ENCODE measurements around the gene RABL3.
"Not testable (repeated sequence)": the region's sequence is repeated elsewhere in the genome, so short reads cannot be mapped to it uniquely, and the experiment has no call there.

The RABL3 gene

DNA sequence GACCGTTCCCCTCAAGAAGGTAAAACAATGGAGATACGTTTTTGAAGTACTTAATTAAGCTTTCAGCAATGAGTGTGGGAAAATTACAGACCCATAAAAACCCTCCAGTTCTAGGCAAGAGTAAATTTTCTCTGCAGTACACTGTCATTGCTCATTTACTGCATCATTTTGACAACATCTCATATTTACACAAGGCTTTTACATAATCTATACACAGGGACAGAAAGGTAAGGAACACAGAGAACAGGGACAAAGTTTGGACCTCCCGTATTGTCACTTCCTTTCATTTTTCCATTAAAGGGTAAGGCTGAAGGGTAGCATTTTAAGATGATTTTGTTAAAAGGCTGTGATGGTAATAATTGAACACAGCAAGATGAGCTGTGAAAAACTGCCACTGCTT, 52.9 kb downstream of the RABL3 start:
- no peak for TF ChIP-seq JUND (IDR thresholded peaks at IDR 0.05; ENCODE audit: low read depth)
- DNase-seq (ENCODE audit: low read depth in 1 of 2, low spot score in 1 of 2) = no peak
- in situ Hi-C loops (cut with HindIII; ENCODE audit: low pct_unique_long_range_greater_than_20kb, low sequenced_read_pairs) = no loop called here

DNA sequence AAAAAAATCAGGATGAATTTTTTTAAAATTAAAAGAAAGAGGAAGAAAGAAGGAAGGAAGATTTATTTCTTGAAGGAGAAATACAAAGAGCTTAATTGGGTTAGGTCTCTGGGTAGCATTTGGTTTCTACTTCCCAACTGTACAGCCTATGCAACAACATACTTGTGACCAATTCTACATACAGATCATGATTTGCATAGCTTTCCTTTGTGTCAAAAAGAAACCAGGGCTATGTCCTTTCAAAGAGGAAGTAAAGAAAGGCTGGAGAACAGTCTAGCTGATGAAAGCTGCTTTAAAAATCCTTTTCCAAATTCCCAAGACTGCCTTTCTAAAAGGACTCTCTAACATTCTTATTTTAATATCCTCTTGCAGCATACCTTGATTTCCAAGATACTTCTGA, 54.2 kb downstream of the RABL3 start:
- DNase-seq (ENCODE audit: low read depth in 1 of 2, low spot score in 1 of 2) = no peak
- no peak for TF ChIP-seq JUND (IDR thresholded peaks at IDR 0.05; ENCODE audit: low read depth)
- in situ Hi-C loops (cut with HindIII; ENCODE audit: low pct_unique_long_range_greater_than_20kb, low sequenced_read_pairs) = no loop called here

GRCh38 chr3:120685411-120685810, 56.9 kb downstream of the RABL3 start:
- in situ Hi-C loops (cut with HindIII; ENCODE audit: low pct_unique_long_range_greater_than_20kb, low sequenced_read_pairs) = no loop called here
- no peak for TF ChIP-seq JUND (IDR thresholded peaks at IDR 0.05; ENCODE audit: low read depth)
- no peak for DNase-seq (ENCODE audit: low read depth in 1 of 2, low spot score in 1 of 2)

- TF ChIP-seq JUND (IDR thresholded peaks at IDR 0.05; ENCODE audit: low read depth) = no peak
- in situ Hi-C loops (cut with HindIII; ENCODE audit: low pct_unique_long_range_greater_than_20kb, low sequenced_read_pairs) = no loop called here
- DNase-seq (ENCODE audit: low read depth in 1 of 2, low spot score in 1 of 2) = no peak
Observed at GRCh38 chr3:120684896-120685295, 57.4 kb downstream of the RABL3 start.

DNA sequence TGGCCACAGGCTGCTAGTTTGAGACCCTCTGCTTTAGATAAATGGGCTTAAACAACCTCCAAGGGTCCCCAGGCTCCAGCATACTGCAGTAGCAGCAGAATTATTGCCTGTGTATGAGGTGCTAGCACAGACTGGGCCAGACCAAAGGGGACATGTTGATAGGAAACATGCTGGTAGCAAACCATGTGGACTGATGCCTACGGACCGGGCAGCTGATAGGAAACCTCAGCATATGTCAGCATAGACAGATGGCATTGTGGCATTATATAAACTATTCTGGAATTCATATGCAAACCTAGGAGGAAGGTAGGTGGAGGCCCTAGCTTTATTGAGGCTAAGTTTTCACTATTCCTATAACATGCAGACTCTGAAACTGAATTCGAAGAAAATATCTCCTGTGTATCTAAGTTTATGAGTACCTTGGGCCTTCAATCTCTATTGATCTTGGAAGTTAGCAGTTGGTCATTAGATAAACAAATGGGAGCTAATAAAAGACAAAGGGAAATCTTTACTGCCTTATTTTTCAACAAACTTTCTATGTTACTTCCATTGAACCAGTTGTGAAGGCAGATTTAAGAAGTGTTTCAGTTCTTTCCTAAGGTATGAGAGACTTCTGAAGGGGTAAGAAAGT, 58.5 kb downstream of the RABL3 start:
- no peak for DNase-seq (ENCODE audit: low read depth in 1 of 2, low spot score in 1 of 2)
- TF ChIP-seq JUND (IDR thresholded peaks at IDR 0.05; ENCODE audit: low read depth) = no peak
- in situ Hi-C loops (cut with HindIII; ENCODE audit: low pct_unique_long_range_greater_than_20kb, low sequenced_read_pairs) = no loop called here

GRCh38 chr3:120683213-120683612, 59.1 kb downstream of the RABL3 start:
- no peak for TF ChIP-seq JUND (IDR thresholded peaks at IDR 0.05; ENCODE audit: low read depth)
- in situ Hi-C loops (cut with HindIII; ENCODE audit: low pct_unique_long_range_greater_than_20kb, low sequenced_read_pairs) = no loop called here

DNA sequence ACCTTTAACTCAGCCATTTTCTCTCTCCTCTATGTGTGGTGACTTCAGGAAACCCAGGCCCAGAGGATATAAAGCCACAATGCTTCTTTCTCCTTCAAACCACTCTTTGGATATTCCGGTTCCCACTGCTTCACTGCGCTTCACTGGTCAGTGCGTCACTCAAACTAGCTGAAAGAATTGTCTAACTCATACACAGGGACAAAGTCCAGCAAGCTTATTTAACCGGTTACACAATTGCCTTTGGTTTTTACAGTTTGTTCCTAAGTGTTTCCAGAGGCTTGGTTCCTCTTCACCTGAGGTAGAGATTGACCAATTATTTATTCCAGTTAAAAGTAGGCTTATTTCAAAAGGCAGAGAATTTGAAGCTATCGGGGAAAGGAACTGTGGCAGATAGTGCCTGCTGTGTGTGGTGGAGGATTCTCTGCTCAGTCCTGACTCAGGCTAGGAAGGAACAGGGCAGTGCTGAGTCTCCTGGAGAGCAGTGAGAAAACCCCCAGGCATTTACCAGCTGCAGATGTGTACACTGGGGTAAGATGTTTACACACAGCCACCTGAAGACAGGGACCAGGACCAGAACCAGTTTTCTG, 60.1 kb downstream of the RABL3 start, which contains the start of gene HGD:
Gene HGD, minus strand, starts transcription at position 145 of the 587 bp plus-strand sequence. Its CDS starts 128 bp downstream, at position 17.
- DNase-seq (ENCODE audit: low read depth in 1 of 2, low spot score in 1 of 2) = peak in 1 of 2 experiments; percentile 72
- in situ Hi-C loops (cut with HindIII; ENCODE audit: low pct_unique_long_range_greater_than_20kb, low sequenced_read_pairs) = no loop called here
- TF ChIP-seq JUND (IDR thresholded peaks at IDR 0.05; ENCODE audit: low read depth) = no peak

More at GRCh38 chr3:120683213-120683612, 59.1 kb downstream of the RABL3 start:
- DNase-seq (ENCODE audit: low read depth in 1 of 2, low spot score in 1 of 2) = no peak

DNA sequence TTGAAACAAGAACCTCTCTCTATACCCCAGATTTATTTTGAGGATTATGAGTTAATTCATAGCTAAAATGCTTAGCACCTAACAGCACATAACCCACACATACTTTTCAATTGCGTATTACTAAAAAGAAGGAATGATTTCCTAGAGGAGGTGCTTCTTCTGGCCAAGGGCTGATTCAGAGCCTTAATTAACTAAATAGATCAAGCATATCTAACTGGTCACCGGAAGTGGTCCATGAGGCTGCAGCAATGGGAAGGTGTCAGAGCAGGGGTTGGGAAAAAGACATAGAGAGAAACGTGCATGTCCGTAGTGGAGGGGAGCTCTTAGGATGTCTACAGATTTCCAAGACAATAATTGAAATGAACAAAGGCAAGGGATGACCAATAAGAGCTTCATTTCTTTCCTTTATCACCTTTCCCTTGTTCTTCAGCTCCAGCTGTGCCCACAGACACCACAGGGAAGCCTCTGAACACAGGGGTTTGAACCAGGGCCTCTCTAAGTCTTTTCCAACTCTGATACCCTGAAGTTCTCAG, 60.7 kb downstream of the RABL3 start:
- TF ChIP-seq JUND (IDR thresholded peaks at IDR 0.05; ENCODE audit: low read depth) = no peak
- in situ Hi-C loops (cut with HindIII; ENCODE audit: low pct_unique_long_range_greater_than_20kb, low sequenced_read_pairs) = no loop called here
- no peak for DNase-seq (ENCODE audit: low read depth in 1 of 2, low spot score in 1 of 2)

DNA sequence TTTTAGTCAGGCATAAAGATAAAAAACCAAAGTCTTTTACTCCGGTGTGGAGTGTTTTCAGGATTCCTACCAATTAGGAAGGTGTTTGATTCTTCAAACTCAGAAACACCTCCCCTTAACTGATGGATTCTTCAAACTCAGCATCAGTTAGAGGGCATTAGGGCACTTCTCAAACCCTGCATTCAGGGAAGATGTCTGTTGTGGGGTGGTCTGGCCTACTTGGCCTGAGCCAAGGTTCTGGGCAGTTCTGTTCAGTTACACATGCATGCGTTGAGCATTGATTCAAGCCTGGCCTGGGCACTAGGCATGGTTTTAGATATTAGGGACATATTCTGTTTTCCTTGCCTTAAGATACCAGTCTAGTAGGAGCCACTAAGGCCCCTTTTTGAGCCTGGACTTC, 61.3 kb downstream of the RABL3 start:
- no peak for DNase-seq (ENCODE audit: low read depth in 1 of 2, low spot score in 1 of 2)
- no peak for TF ChIP-seq JUND (IDR thresholded peaks at IDR 0.05; ENCODE audit: low read depth)
- in situ Hi-C loops (cut with HindIII; ENCODE audit: low pct_unique_long_range_greater_than_20kb, low sequenced_read_pairs) = no loop called here

DNA sequence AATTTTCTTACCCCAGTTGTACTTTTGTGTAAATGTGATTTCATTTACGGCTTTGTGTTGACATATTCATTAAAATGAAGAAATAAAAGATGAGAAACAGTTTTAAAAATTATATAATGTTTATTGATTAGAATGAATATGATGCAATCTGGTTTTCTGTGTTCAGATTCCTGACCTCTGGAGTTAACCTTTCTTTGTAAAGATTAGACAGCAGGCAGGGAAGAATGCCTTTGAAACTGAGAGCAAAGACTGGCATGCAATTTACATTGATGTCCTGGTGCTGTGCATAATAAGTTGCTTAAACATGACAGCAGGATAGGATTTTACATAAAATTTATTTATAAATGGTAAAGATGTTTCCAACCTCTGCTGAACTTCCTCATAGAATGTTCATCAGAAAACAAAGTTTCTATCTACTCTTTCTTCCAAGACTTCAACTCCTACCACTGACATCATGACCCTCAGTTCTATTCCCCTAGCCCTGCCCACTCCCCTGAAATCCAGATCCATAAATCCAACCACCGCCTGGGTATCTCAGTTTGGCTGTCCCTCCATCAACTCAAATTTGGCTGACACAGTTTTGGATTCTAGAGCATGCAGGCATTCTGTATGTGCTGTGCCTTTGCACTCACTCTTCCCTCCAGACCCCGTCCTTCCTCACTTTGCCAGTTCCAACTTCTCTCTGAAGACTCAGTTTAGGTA, 62.0 kb downstream of the RABL3 start:
- DNase-seq (ENCODE audit: low read depth in 1 of 2, low spot score in 1 of 2) = no peak
- no peak for TF ChIP-seq JUND (IDR thresholded peaks at IDR 0.05; ENCODE audit: low read depth)
- in situ Hi-C loops (cut with HindIII; ENCODE audit: low pct_unique_long_range_greater_than_20kb, low sequenced_read_pairs) = no loop called here

- in situ Hi-C loops (cut with HindIII; ENCODE audit: low pct_unique_long_range_greater_than_20kb, low sequenced_read_pairs) = no loop called here
- peak in 1 of 2 experiments; percentile 25 for DNase-seq (ENCODE audit: low read depth in 1 of 2, low spot score in 1 of 2)
- no peak for TF ChIP-seq JUND (IDR thresholded peaks at IDR 0.05; ENCODE audit: low read depth)
Observed at GRCh38 chr3:120678984-120679383, 63.3 kb downstream of the RABL3 start.

- in situ Hi-C loops (cut with HindIII; ENCODE audit: low pct_unique_long_range_greater_than_20kb, low sequenced_read_pairs) = no loop called here
- 0 out of 2 replicates have a peak, but pooled peaks have one; percentile 35 for TF ChIP-seq JUND (IDR thresholded peaks at IDR 0.05; ENCODE audit: low read depth)
- DNase-seq (ENCODE audit: low read depth in 1 of 2, low spot score in 1 of 2) = peak in 1 of 2 experiments; percentile 76
Observed at GRCh38 chr3:120678331-120678947, 63.9 kb downstream of the RABL3 start.

DNA sequence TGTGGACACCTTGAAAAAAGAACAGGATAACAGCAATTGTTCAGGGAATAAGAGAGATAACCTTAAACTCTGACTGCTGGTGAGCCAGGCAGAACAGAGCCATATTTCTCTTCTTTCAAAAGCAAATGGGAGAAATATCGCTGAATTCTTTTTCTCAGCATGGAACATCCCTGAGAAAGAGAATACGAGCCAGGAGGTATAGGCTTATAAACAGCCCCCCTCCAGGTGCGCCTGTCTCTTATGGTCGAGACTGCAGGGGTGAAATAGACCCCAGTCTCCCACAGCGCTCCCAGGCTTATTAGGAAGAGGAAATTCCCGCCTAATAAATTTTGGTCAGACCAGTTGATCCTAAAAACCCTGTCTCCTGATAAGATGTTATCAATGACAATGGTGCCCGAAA, 65.1 kb downstream of the RABL3 start:
- in situ Hi-C loops (cut with HindIII; ENCODE audit: low pct_unique_long_range_greater_than_20kb, low sequenced_read_pairs); DNase-seq (ENCODE audit: low read depth in 1 of 2, low spot score in 1 of 2): not testable (repeated sequence)
